HG03060 (cell line): ENCODE data around the gene BPIFB3.

Source experiments
- ATAC-seq: cut with Tn5 transposase; IDR thresholded peaks from one replicate; pipeline ENCODE4 v1.9.1; 2021; ENCODE audit warnings: low read depth, moderate number of reproducible peaks; ENCODE audit not compliant: unreplicated experiment

BPIFB3 gene

DNA sequence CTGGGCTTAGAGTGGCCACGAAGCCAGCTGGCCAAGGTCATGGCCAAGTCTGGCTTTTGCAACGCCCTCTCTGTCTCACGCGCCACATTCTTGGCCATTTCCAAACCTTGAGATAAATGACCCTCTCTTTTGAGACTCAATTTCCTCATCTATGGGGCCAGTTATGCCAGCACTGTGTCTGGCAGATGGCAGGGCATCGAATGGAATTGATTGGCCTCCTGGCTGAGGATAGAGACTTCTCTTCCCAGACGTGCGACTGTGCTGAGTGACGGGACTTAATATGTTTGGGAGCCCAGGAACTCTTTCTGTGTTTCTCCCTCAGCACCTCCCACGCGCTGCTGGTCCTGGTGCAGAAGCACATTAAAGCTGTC, 38.6 kb upstream of the BPIFB3 start:
- no peak for ATAC-seq

- ATAC-seq, result no peak
Observed at GRCh38 chr20:33015700-33016580, 37.8 kb upstream of the BPIFB3 start.

GRCh38 chr20:33016581-33017109, 37.1 kb upstream of the BPIFB3 start:
- no peak for ATAC-seq

GRCh38 chr20:33017542-33017941, 36.2 kb upstream of the BPIFB3 start:
- ATAC-seq, result no peak

GRCh38 chr20:33018169-33018931, 35.4 kb upstream of the BPIFB3 start:
- no peak for ATAC-seq

DNA sequence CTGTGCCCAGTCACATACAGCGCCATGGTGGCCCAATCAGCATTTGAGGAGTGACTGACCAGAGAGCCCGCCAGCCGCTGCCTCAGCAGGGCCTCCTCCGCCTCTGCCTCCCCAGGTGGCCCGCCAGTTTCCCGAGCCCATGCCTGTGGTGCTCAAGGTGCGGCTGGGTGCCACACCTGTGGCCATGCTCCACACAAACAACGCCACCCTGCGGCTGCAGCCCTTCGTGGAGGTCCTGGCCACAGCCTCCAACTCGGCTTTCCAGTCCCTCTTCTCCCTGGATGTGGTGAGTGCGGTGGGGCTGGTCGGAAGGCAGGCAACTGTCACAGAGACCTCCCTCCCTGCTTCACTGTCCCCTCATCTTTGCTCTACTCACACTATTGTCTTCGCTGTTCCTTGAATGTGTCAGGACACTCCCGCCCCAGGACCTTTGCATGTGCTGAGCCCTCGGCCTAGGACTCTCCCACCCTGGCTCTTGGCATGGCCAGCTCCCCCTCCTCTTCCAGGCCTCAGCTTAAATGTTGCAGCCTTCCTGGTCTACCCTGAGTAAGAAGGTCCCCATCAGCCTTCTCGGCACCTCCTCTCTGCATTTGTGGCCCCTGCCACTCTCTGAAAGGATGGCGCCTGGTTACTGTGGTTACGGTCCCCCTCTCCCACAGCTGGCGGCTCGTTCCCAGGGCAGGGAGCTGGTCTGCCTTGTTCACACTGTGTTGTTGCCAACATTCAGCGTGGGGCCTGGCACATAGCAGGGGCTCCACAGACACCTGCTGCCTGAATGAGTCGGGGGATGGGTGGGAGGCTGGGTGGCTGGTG, 34.0 kb upstream of the BPIFB3 start:
- ATAC-seq, result no peak

GRCh38 chr20:33020278-33021161, 33.2 kb upstream of the BPIFB3 start:
- ATAC-seq, result no peak

DNA sequence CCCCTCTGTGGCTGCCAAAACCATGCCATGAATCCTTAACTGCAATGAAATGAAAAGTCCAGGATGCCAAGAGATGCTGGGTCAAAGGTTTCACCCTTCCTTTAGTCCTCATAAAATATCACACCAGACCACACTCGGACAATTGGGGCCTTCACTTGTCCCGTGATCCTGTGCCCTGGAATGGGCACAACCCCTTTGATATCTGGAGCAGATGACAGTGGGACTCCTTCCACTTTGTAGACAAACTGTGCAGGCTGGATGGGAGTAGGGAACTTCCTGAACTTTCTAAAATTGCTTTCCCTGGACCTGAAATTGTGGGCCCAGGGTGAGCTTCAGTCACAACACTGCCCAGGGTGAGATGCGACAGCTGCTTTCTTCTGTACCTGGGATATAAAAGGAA, 31.8 kb upstream of the BPIFB3 start:
- no peak for ATAC-seq

- no peak for ATAC-seq
Observed at GRCh38 chr20:33022289-33022688, 31.4 kb upstream of the BPIFB3 start.

DNA sequence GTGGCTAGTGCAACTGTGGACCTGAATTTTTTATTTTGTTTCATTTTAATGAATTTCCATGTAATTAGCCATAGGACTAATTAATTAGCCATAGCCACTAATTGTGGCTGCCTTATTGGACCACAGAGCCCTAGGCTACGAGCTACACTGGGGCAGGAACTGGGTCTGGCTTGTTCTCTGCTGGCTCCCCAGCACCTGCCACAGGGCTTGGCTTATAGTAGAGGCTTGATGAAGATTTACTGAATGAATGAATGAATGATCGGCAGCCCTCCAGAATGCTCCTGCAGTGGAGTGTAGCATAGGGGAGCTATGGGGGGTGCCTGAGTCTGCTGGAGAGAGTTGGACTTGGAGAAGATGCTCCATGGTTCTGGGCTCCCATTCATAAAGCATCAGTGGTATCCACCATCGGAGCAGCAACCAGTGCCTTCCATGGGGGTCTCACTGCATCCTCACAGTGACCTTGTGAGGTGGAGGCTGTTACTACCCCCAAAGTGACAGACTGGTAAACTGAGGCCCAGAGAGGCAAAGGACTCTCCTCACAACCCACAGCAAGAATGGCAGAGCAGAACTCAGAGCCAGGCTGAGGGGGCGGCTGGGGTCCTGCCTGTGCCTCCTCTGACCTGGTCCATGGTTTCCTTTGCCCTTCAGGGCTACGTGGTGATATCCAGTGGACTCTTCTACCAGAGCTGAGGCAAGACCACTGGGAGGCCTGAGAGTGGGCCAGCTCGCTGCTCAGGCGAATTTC, 30.8 kb upstream of the BPIFB3 start:
- no peak for ATAC-seq

GRCh38 chr20:33023439-33024242, 30.1 kb upstream of the BPIFB3 start:
- ATAC-seq, result no peak

GRCh38 chr20:33024243-33024560, 29.5 kb upstream of the BPIFB3 start:
- no peak for ATAC-seq

DNA sequence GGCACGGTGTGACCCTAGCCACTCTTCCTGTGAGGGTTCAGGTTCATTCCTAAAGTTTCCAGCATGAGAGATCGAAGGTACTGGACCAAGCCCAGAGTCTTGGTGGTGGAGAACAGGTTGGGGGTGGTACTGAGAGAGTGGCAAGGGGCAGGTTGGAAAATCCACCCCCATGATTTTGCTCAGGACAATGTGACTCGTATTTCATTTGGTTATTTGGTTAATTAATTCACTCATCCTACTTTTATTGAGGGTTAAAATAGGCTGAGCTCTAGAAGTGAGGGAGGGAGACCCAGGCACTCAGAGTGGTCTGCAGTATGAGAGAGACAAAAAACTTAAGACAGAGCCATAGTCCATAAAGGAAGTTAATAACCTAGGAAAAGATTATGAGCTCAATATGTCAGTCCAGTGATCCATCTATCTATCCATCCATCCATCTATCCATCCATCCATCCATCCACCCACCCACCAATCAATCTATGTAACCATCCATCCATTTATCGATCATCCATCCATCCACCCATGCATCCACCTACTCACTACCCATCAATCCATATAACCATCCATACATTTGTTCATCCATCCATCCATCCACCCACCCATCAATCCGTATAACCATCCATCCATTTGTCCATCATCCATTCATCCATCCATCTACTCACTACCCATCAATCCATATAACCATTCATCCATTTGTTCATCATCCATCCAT, 28.9 kb upstream of the BPIFB3 start:
- no peak for ATAC-seq

DNA sequence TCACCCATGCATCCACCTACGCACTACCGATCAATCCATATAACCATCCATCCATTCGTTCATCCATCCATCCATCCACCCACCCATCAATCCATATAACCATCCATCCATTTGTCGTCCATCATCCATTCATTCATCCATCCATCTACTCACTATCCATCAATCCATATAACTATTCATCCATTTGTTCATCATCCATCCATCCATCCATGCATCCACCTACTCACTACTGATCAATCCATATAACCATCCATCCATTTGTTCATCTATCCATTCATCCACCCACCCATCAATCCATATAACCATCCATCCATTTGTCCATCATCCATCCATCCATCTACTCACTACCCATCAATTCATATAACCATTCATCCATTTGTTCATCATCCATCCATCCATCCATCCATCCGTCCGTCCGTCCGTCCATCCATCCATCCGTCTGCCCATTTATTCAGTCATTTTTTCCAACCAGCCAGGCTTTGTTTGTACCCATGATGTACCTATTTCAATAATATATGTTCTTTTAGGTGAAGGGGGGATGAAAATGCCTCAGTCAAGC, 28.3 kb upstream of the BPIFB3 start:
- ATAC-seq, result no peak

- no peak for ATAC-seq
Observed at GRCh38 chr20:33026072-33026778, 27.5 kb upstream of the BPIFB3 start.

GRCh38 chr20:33026779-33027759, 26.6 kb upstream of the BPIFB3 start:
- no peak for ATAC-seq
